Measurements from ENCODE around the gene CLDN15. TPM values are rescaled to one million over a fixed set of nuclear protein-coding genes. Genes with fewer than 3 reads are reported as not detected.

CLDN15 gene
- total and polyA plus RNA-seq, 2 donors (not counting 1 experiment from before 2014, with no cell fraction given): 31.1 to 42.1 TPM

DNA sequence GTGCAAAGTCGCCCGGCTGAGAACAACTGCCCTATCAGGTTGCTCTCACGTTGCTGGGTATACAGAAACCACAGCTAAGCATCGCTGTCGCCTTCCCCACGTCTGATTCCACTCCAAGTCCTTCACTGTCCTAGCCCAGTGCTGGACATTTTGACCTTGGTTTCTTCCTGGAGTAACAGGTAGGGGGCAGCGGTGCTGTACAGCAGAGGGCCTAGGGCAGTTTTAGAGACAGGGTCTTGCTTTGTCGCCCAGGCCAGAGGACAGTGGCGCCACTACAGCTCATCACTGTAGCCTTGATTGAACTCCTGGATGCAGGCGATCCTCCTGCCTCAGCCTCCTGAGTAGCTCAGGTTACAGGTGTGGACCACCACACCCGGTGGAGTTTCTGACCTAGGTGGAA, 2.6 kb downstream of the CLDN15 start:
- DNase-seq (no peak), ATAC-seq (ENCODE audit: low read depth) (no peak)
- POLR2A ChIA-PET: no interaction called here
- no peak overlapping the region for H3K9ac ChIP-seq (ENCODE audit: low read length)
- Mint-ChIP-seq H3K4me1 (peaks cover under 1% of the 10 kb centered on the region), H3K27me3 (no peaks in the 10 kb centered on the region), H3K9me3 (ENCODE audit: insufficient read depth) (no peaks in the 10 kb centered on the region), H3K27ac (no peak overlapping the region), H3K4me3 (no peak overlapping the region)
- H3K4me2 ChIP-seq (replicated peaks; ENCODE audit: low read depth, low read length, poor library complexity, severe bottlenecking): no peak overlapping the region
- H3K9me3 ChIP-seq (ENCODE audit: control extremely low read depth in 1 of 3, control insufficient read depth in 2 of 3, insufficient read depth in 1 of 3, low read length in 2 of 3): no peaks in the 10 kb centered on the region
- H3K4me3 ChIP-seq (ENCODE audit: control extremely low read depth in 1 of 5, extremely low read depth in 1 of 5, insufficient read depth in 1 of 5, low read depth in 2 of 5, low read length in 4 of 5): no peak overlapping the region
- CTCF ChIA-PET: interaction anchor here (0.6 to 1.2 kb wide), 5 partner anchors 9 to 951 kb away, joined by 3 to 7 read pairs (median 6); no protein-coding TSS in a partner anchor
- WGBS (ENCODE audit: insufficient coverage): 92% methylated on average over 11 of the region's 11 CpGs
- H3K79me2 ChIP-seq (ENCODE audit: control insufficient read depth, insufficient read depth, low read length): peaks cover 14% of the 10 kb centered on the region
- peaks cover 42% of the 10 kb centered on the region for H4K20me1 ChIP-seq (ENCODE audit: control insufficient read depth, insufficient read depth, low read length, poor library complexity, severe bottlenecking)
- intact Hi-C loops (cut with micrococcal nuclease): no loop called here
- peaks cover 0 to 11% of the 10 kb centered on the region in 2 experiments for H3K36me3 ChIP-seq (replicated peaks in 1 of 2; ENCODE audit: control extremely low read depth in 1 of 2, control insufficient read depth in 1 of 2, extremely low read depth in 1 of 2, insufficient read depth in 2 of 2, low read length in 1 of 2)
- no peak overlapping the region for H2AFZ ChIP-seq (ENCODE audit: insufficient read depth, low read depth, low read length, poor library complexity, severe bottlenecking)
- no peaks in the 10 kb centered on the region for H3K27me3 ChIP-seq (replicated peaks in 1 of 4; ENCODE audit: control extremely low read depth in 1 of 4, control insufficient read depth in 3 of 4, insufficient read depth in 4 of 4, low read length in 3 of 4)
- TF ChIP-seq EZH2 (IDR thresholded peaks at IDR 0.05; ENCODE audit: borderline replicate concordance, insufficient read depth, low read depth, low read length, poor library complexity, severe bottlenecking): no peak
- TF ChIP-seq, protein P1, sequence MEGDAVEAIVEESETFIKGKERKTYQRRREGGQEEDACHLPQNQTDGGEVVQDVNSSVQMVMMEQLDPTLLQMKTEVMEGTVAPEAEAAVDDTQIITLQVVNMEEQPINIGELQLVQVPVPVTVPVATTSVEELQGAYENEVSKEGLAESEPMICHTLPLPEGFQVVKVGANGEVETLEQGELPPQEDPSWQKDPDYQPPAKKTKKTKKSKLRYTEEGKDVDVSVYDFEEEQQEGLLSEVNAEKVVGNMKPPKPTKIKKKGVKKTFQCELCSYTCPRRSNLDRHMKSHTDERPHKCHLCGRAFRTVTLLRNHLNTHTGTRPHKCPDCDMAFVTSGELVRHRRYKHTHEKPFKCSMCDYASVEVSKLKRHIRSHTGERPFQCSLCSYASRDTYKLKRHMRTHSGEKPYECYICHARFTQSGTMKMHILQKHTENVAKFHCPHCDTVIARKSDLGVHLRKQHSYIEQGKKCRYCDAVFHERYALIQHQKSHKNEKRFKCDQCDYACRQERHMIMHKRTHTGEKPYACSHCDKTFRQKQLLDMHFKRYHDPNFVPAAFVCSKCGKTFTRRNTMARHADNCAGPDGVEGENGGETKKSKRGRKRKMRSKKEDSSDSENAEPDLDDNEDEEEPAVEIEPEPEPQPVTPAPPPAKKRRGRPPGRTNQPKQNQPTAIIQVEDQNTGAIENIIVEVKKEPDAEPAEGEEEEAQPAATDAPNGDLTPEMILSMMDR (IDR thresholded peaks at IDR 0.05): no peak
- no peak overlapping the region for H3K27ac ChIP-seq (ENCODE audit: low read length in 2 of 2)
- H3K4me1 ChIP-seq (ENCODE audit: control insufficient read depth in 2 of 2, insufficient read depth in 2 of 2, low read length in 2 of 2): no peaks in the 10 kb centered on the region

DNA sequence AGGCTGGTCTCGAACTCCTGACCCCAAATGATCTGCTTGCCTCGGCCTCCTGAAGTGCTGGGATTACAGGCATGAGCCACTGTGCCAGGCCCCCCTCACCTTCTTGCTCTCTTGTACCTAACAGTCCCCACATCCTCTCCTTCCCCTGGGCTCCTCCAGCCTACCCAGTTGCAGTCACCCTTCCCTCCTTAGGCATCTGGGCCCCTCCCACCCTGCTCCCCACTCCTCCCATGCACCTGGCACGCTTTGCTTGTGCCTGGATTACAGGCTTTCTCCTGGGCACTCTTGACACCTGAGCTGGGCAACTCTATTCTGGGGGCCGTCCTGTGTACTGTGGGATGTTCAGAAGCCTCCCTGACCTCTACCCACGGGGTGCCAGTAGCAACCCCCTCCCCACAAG, 3.0 kb downstream of the CLDN15 start:
- ChIA-PET CTCF (interaction anchor here (0.6 to 1.2 kb wide), 5 partner anchors 9 to 951 kb away, joined by 3 to 7 read pairs (median 6); no protein-coding TSS in a partner anchor), POLR2A (no interaction called here)
- Mint-ChIP-seq H3K4me3 (no peak overlapping the region), H3K9me3 (ENCODE audit: insufficient read depth) (no peaks in the 10 kb centered on the region), H3K4me1 (no peaks in the 10 kb centered on the region), H3K27me3 (no peaks in the 10 kb centered on the region), H3K27ac (no peak overlapping the region)
- no peak overlapping the region for H3K4me3 ChIP-seq (ENCODE audit: control extremely low read depth in 1 of 5, extremely low read depth in 1 of 5, insufficient read depth in 1 of 5, low read depth in 2 of 5, low read length in 4 of 5)
- no peaks in the 10 kb centered on the region for H3K4me1 ChIP-seq (ENCODE audit: control insufficient read depth in 2 of 2, insufficient read depth in 2 of 2, low read length in 2 of 2)
- DNase-seq (no peak), ATAC-seq (ENCODE audit: low read depth) (no peak)
- H3K27me3 ChIP-seq (replicated peaks in 1 of 4; ENCODE audit: control extremely low read depth in 1 of 4, control insufficient read depth in 3 of 4, insufficient read depth in 4 of 4, low read length in 3 of 4): no peaks in the 10 kb centered on the region
- no peak overlapping the region for H2AFZ ChIP-seq (ENCODE audit: insufficient read depth, low read depth, low read length, poor library complexity, severe bottlenecking)
- no peaks in the 10 kb centered on the region for H3K9me3 ChIP-seq (ENCODE audit: control extremely low read depth in 1 of 3, control insufficient read depth in 2 of 3, insufficient read depth in 1 of 3, low read length in 2 of 3)
- peaks cover 39% of the 10 kb centered on the region for H4K20me1 ChIP-seq (ENCODE audit: control insufficient read depth, insufficient read depth, low read length, poor library complexity, severe bottlenecking)
- no peak overlapping the region for H3K27ac ChIP-seq (ENCODE audit: low read length in 2 of 2)
- no peak overlapping the region for H3K9ac ChIP-seq (ENCODE audit: low read length)
- H3K4me2 ChIP-seq (replicated peaks; ENCODE audit: low read depth, low read length, poor library complexity, severe bottlenecking): no peak overlapping the region
- intact Hi-C loops (cut with micrococcal nuclease): no loop called here
- H3K79me2 ChIP-seq (ENCODE audit: control insufficient read depth, insufficient read depth, low read length): peaks cover 10% of the 10 kb centered on the region
- H3K36me3 ChIP-seq (replicated peaks in 1 of 2; ENCODE audit: control extremely low read depth in 1 of 2, control insufficient read depth in 1 of 2, extremely low read depth in 1 of 2, insufficient read depth in 2 of 2, low read length in 1 of 2): peaks cover 0 to 7% of the 10 kb centered on the region in 2 experiments
- TF ChIP-seq, protein P1 (IDR thresholded peaks at IDR 0.05): no peak
- 93% methylated on average over 5 of the region's 5 CpGs for WGBS (ENCODE audit: insufficient coverage)

Data from B cell (primary cell).